Ascending aorta (tissue), 2 donors: ENCODE results near the gene MAP1LC3B. TPM values are rescaled to one million over a fixed set of nuclear protein-coding genes. Genes with fewer than 3 reads are reported as not detected.
"Not testable (repeated sequence)": the region's sequence is repeated elsewhere in the genome, so short reads cannot be mapped to it uniquely, and the experiment has no call there.

ENCODE experiments used
- DNase-seq, 2 donors: peaks; one replicate each; pipeline ENCODE4 v3.0.0-alpha.2; 2019; ENCODE audit warnings: low spot score in 2 of 2
- H3K27ac ChIP-seq, 2 donors: fragments of 200-600 bp; sonication (generic); one replicate each; pipeline ENCODE4 v1.5.1; 2016 to 2017; ENCODE audit warnings: mild to moderate bottlenecking in 1 of 2
- H3K27me3 ChIP-seq: fragments of 200-600 bp; sonication (generic); one replicate; pipeline ENCODE4 v1.5.1; 2017
- H3K36me3 ChIP-seq, 2 donors: fragments of 200-600 bp; sonication (generic); one replicate each; pipeline ENCODE4 v1.5.1; 2016
- H3K4me1 ChIP-seq, 2 donors: fragments of 200-600 bp; sonication (generic); one replicate each; pipeline ENCODE4 v1.5.1; 2016 to 2017; ENCODE audit warnings: mild to moderate bottlenecking in 1 of 2
- H3K4me3 ChIP-seq, 2 donors: fragments of 200-600 bp; sonication (generic); one replicate each; pipeline ENCODE4 v1.5.1; 2016 to 2017; ENCODE audit warnings: mild to moderate bottlenecking in 1 of 2
- H3K9me3 ChIP-seq, 2 donors: fragments of 200-600 bp; sonication (generic); one replicate each; pipeline ENCODE4 v1.5.1; 2016
- CTCF ChIP-seq, 3 experiments: fragments of 200-600 bp in 2 of 3; fragments of 450-650 bp in 1 of 3; sonication (generic) in 2 of 3; IDR thresholded peaks; one replicate each; pipeline ENCODE4 v1.5.1; 2016 to 2019; ENCODE audit warnings: antibody characterized with exemption in 3 of 3, mild to moderate bottlenecking in 1 of 3, moderate library complexity in 1 of 3
- intact Hi-C: fragments of 100-400 bp; cut with DNase I; formaldehyde crosslinking; loops from one replicate; pipeline ENCODE4 v1.15.1; 2023
- total RNA-seq: library from RNA; depleted of rRNA; stranded (reverse); fragments of >200 nt; gene quantifications from one replicate; pipeline ENCODE4 v1.1.0, GENCODE V29; 2016

Gene MAP1LC3B
- total RNA-seq, 1 donor from 2014 or later = 37.0 TPM

GRCh38 chr16:87371261-87371866 lies 20.8 kb upstream of the MAP1LC3B start:
- intact Hi-C loops = no loop called here
- no peak overlapping the region for H3K4me3 ChIP-seq
- H3K9me3 ChIP-seq = no peaks in the 10 kb centered on the region
- H3K27ac ChIP-seq = no peak overlapping the region
- H3K27me3 ChIP-seq = no peaks in the 10 kb centered on the region
- peaks cover 0 to 17% of the 10 kb centered on the region in 2 donors for H3K4me1 ChIP-seq
- no peak for DNase-seq
- H3K36me3 ChIP-seq = peaks cover 0 to under 1% of the 10 kb centered on the region in 2 donors
- TF ChIP-seq CTCF (IDR thresholded peaks at IDR 0.05) = no peak

- Histone ChIP-seq H3K36me3 (no peaks in the 10 kb centered on the region), H3K4me3 (no peak overlapping the region), H3K9me3 (no peaks in the 10 kb centered on the region), H3K27me3 (no peaks in the 10 kb centered on the region), H3K4me1 (peaks cover 0 to 17% of the 10 kb centered on the region in 2 donors), H3K27ac (no peak overlapping the region)
- no peak for DNase-seq
- TF ChIP-seq CTCF (IDR thresholded peaks at IDR 0.05) = no peak
- intact Hi-C loops = no loop called here
These were observed 19.8 kb upstream of the MAP1LC3B start for GRCh38 chr16:87372305-87372704.

GRCh38 chr16:87374313-87374712 lies 17.8 kb upstream of the MAP1LC3B start:
- Histone ChIP-seq H3K27ac (no peak overlapping the region), H3K4me1 (peaks cover 0 to 21% of the 10 kb centered on the region in 2 donors), H3K9me3 (no peaks in the 10 kb centered on the region), H3K4me3 (no peak overlapping the region), H3K36me3 (no peaks in the 10 kb centered on the region), H3K27me3 (no peaks in the 10 kb centered on the region)
- intact Hi-C loops = no loop called here
- no peak for TF ChIP-seq CTCF (IDR thresholded peaks at IDR 0.05)
- DNase-seq = no peak

- intact Hi-C loops = no loop called here
- Histone ChIP-seq H3K4me1 (peaks cover 3 to 24% of the 10 kb centered on the region in 2 donors), H3K27ac (peak overlapping the region; percentile 38 to 42), H3K27me3 (no peaks in the 10 kb centered on the region), H3K4me3 (peak overlapping the region; percentile 1 to 10), H3K36me3 (no peaks in the 10 kb centered on the region), H3K9me3 (no peaks in the 10 kb centered on the region)
- TF ChIP-seq CTCF (IDR thresholded peaks at IDR 0.05) = no peak
- no peak for DNase-seq
These were observed 16.6 kb upstream of the MAP1LC3B start for GRCh38 chr16:87375426-87376135.

GRCh38 chr16:87376660-87377059 lies 15.5 kb upstream of the MAP1LC3B start:
- Histone ChIP-seq H3K4me1 (peaks cover 8 to 32% of the 10 kb centered on the region in 2 donors), H3K27ac (peak overlapping the region in 1 of 2 donors; percentile 38), H3K36me3 (no peaks in the 10 kb centered on the region), H3K4me3 (no peak overlapping the region), H3K27me3 (no peaks in the 10 kb centered on the region), H3K9me3 (no peaks in the 10 kb centered on the region)
- no peak for TF ChIP-seq CTCF (IDR thresholded peaks at IDR 0.05)
- DNase-seq = no peak
- intact Hi-C loops = no loop called here

- DNase-seq, H3K36me3 ChIP-seq, intact Hi-C loops, H3K4me3 ChIP-seq, H3K27ac ChIP-seq, H3K27me3 ChIP-seq, H3K9me3 ChIP-seq: not testable (repeated sequence)
- peaks cover 12 to 36% of the 10 kb centered on the region in 2 donors for H3K4me1 ChIP-seq
These were observed 12.8 kb upstream of the MAP1LC3B start for GRCh38 chr16:87379312-87379752.
